GM12878 (cell line): ENCODE results near the gene EBI3. TPM values are rescaled to one million over a fixed set of nuclear protein-coding genes. Genes with fewer than 3 reads are reported as not detected.
A peak's percentile ranks its signal among the peaks of the same experiment; 100 is the strongest.

ENCODE experiments used
- BCL11A ChIP-seq: IDR thresholded peaks from 2 replicates; pipeline ENCODE4 v1.6.1; 2011; ENCODE audit warnings: low read depth, low read length
- BCL3 ChIP-seq: IDR thresholded peaks from 2 replicates; pipeline ENCODE4 v1.6.1; 2011; ENCODE audit warnings: borderline replicate concordance, low read depth, mild to moderate bottlenecking, moderate library complexity, low read length; ENCODE audit not compliant: insufficient read depth, poor library complexity, severe bottlenecking
- CBX3 ChIP-seq: fragments of 200-600 bp; sonication (generic); IDR thresholded peaks from 2 replicates; pipeline ENCODE4 v1.6.1; 2016; ENCODE audit warnings: low read depth, borderline replicate concordance
- CBX5 ChIP-seq: sonication (generic); IDR thresholded peaks from 2 replicates; pipeline ENCODE4 v1.6.1; 2016; ENCODE audit warnings: low read depth, moderate library complexity, mild to moderate bottlenecking, inconsistent platforms
- CEBPB ChIP-seq, 2 experiments: fragments of 150-350 bp in 1 of 2; IDR thresholded peaks; 2 replicates each; pipeline ENCODE4 v1.6.1; 2012 to 2014; ENCODE audit warnings: low read depth in 2 of 2, low read length in 2 of 2, borderline replicate concordance in 1 of 2, inconsistent platforms in 1 of 2
- CHD1 ChIP-seq: IDR thresholded peaks from 2 replicates; pipeline ENCODE4 v1.6.1; 2012; ENCODE audit warnings: low read depth, low read length, improper control_type of control experiment
- CHD2 ChIP-seq: IDR thresholded peaks from 2 replicates; pipeline ENCODE4 v1.6.1; 2011; ENCODE audit warnings: low read depth, low read length, improper control_type of control experiment, borderline replicate concordance
- CREM ChIP-seq: IDR thresholded peaks from 2 replicates; pipeline ENCODE4 v1.6.1; 2014; ENCODE audit warnings: antibody characterized with exemption, low read depth
- EGR1 ChIP-seq, 2 experiments: IDR thresholded peaks; 1 replicate in 1 of 2; 2 replicates in 1 of 2; pipeline ENCODE4 v1.6.1; 2011 to 2012; ENCODE audit warnings: low read depth in 2 of 2, low read length in 2 of 2, borderline replicate concordance in 1 of 2, mild to moderate bottlenecking in 1 of 2, moderate library complexity in 1 of 2
- ETV6 ChIP-seq, 2 experiments: fragments of 450-650 bp in 1 of 2; IDR thresholded peaks in 1 of 2; conservative IDR thresholded peaks in 1 of 2; 2 replicates each; pipeline ENCODE4 v1.6.1; 2014; ENCODE audit warnings: antibody characterized with exemption in 1 of 2, borderline replicate concordance in 1 of 2, low read depth in 1 of 2, mild to moderate bottlenecking in 1 of 2, moderate library complexity in 1 of 2
- HSF1 ChIP-seq: fragments of 150-350 bp; IDR thresholded peaks from 2 replicates; pipeline ENCODE4 v1.6.1; 2014; ENCODE audit warnings: mild to moderate bottlenecking, low read depth, low read length
- MEF2A ChIP-seq: IDR thresholded peaks from 2 replicates; pipeline ENCODE4 v1.6.1; 2011; ENCODE audit warnings: low read depth, mild to moderate bottlenecking, low read length, moderate library complexity; ENCODE audit not compliant: insufficient read depth
- NBN ChIP-seq: fragments of 450-650 bp; IDR thresholded peaks from 2 replicates; pipeline ENCODE4 v1.6.1; 2016
- NKRF ChIP-seq: fragments of 450-650 bp; conservative IDR thresholded peaks from 2 replicates; pipeline ENCODE4 v1.6.1; 2017; ENCODE audit warnings: mild to moderate bottlenecking, moderate library complexity
- PAX5 ChIP-seq: IDR thresholded peaks from 2 replicates; pipeline ENCODE4 v1.6.1; 2011; ENCODE audit warnings: low read depth, low read length, borderline replicate concordance
- POU2F2 ChIP-seq: IDR thresholded peaks from 3 replicates; pipeline ENCODE4 v1.6.1; 2011; ENCODE audit warnings: low read depth, mild to moderate bottlenecking, low read length, borderline replicate concordance
- RB1 ChIP-seq: fragments of 450-650 bp; formaldehyde crosslinking; IDR thresholded peaks from 2 replicates; pipeline ENCODE4 v1.6.1; 2017; ENCODE audit warnings: mild to moderate bottlenecking, borderline replicate concordance
- RUNX3 ChIP-seq: IDR thresholded peaks from 2 replicates; pipeline ENCODE4 v1.6.1; 2012; ENCODE audit warnings: low read length, inconsistent platforms
- SMARCA5 ChIP-seq: fragments of 450-650 bp; IDR thresholded peaks from 2 replicates; pipeline ENCODE4 v1.6.1; 2017; ENCODE audit warnings: mild to moderate bottlenecking
- SMC3 ChIP-seq: IDR thresholded peaks from 2 replicates; pipeline ENCODE4 v1.6.1; 2011; ENCODE audit warnings: low read length, improper control_type of control experiment, borderline replicate concordance
- SP1 ChIP-seq: IDR thresholded peaks from one replicate; pipeline ENCODE4 v1.6.1; 2011; ENCODE audit warnings: low read depth, low read length
- ZNF207 ChIP-seq: fragments of 450-650 bp; IDR thresholded peaks from 2 replicates; pipeline ENCODE4 v1.6.1; 2014; ENCODE audit warnings: antibody characterized with exemption, mild to moderate bottlenecking, borderline replicate concordance
- ZNF217 ChIP-seq: fragments of 450-650 bp; IDR thresholded peaks from 2 replicates; pipeline ENCODE4 v1.6.1; 2017; ENCODE audit warnings: antibody characterized with exemption, mild to moderate bottlenecking
- ZNF384 ChIP-seq: IDR thresholded peaks from 2 replicates; pipeline ENCODE4 v1.6.1; 2012; ENCODE audit warnings: low read depth, mild to moderate bottlenecking, low read length, improper control_type of control experiment, borderline replicate concordance
- polyA plus RNA-seq, 11 experiments: library from polyadenylated mRNA; depleted of rRNA in 4 of 11; unstranded in 6 of 11; stranded (reverse) in 5 of 11; fragments of >200 nt; fragmentation: Nextera tagmentation in 4 of 11; fragmentation: Illumina TruSeq in 1 of 11; extraction: Ambion mirVana in 4 of 11; extraction: Trizol in 1 of 11; gene quantifications; 1 replicate in 1 of 11; 2 replicates in 10 of 11; pipeline versions ENCODE4 v1.2.1 to v1.2.3, GENCODE V29; 2011 to 2016; ENCODE audit warnings: inconsistent platforms in 2 of 11, missing spikeins in 2 of 11, low read depth in 1 of 11
- total RNA-seq, 4 experiments: library from RNA; depleted of rRNA in 3 of 4; stranded (reverse); fragments of >200 nt in 3 of 4; fragmentation: Illumina TruSeq in 1 of 4; extraction: Trizol in 1 of 4; gene quantifications; 2 replicates each; pipeline versions ENCODE4 v1.2.1 to v1.2.3, GENCODE V29; 2013 to 2021

EBI3 gene
- total and polyA plus RNA-seq, 10 of the 15 experiments (the other 5 are each of a cell fraction or from before 2014, with no cell fraction given): 22.0 to 288 (median 186) TPM

GRCh38 chr19:4229179-4229931, at the start of gene EBI3 (continued):
- TF ChIP-seq HSF1 (no peak), MEF2A (peak; percentile 40; the same call in 1 of the 2 replicates), CBX5 (0 out of 2 replicates have a peak, but pooled peaks have one; percentile 24), CHD2 (peak; percentile 78; the same call in 1 of the 2 replicates), SP1 (peak; percentile 65), BCL3 (peak; percentile 92), CBX3 (no peak), SMC3 (no peak), SMARCA5 (peak; percentile 94), NBN (peak; percentile 95), POU2F2 (peak; percentile 39; the same call in 2 of the 3 replicates), CHD1 (peak; percentile 58; the same call in 1 of the 2 replicates), ETV6 (conservative IDR thresholded peaks at IDR 0.05 in 1 of 2, IDR thresholded peaks at IDR 0.05 in 1 of 2; ENCODE audit: borderline replicate concordance in 1 of 2, low read depth in 1 of 2) (peak in 1 of 2 experiments; percentile 88; a peak in 2 of 4 replicates), BCL11A (peak; percentile 67), ZNF217 (peak; percentile 87), RB1 (0 out of 2 replicates have a peak, but pooled peaks have one; percentile 71), RUNX3 (peak; percentile 51; the same call in 1 of the 2 replicates), CREM (peak; percentile 56; the same call in 1 of the 2 replicates), NKRF (peak; percentile 66; the same call in 1 of the 2 replicates), ZNF384 (no peak), EGR1 (IDR thresholded peaks at IDR 0.05; ENCODE audit: borderline replicate concordance in 1 of 2, low read depth in 2 of 2, low read length in 2 of 2) (peak in 1 of 2 experiments; percentile 74; a peak in 1 of 3 replicates), CEBPB (IDR thresholded peaks at IDR 0.05; ENCODE audit: borderline replicate concordance in 1 of 2, low read depth in 2 of 2, low read length in 2 of 2) (no peak), PAX5 (peak; percentile 71), ZNF207 (no peak; the same call in 1 of the 2 replicates)
